Measurements from ENCODE around the gene NSFL1C. TPM values are rescaled to one million over a fixed set of nuclear protein-coding genes. Genes with fewer than 3 reads are reported as not detected.

Gene NSFL1C
- total and polyA plus RNA-seq, 3 donors from 2014 or later = 61.8 to 107 (median 63.9) TPM

DNA sequence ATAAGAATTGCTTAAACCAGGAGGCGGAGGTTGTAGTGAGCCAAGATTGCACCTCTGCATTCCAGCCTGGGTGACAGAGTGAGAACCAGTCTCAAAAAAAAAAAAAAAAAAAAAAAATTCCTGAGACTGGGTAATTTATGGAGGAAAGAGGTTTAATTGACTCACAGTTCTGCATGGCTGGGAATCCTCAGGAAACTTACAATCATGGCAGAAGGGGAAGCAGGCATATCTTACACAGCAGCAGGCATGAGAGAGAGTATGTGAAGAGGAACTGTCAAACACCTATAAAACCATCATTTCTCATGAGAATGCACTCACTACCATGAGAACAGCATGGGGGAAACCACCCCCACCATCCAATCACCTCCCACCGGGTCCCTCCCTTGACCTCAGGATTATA, 72.0 kb downstream of the NSFL1C start:
- TF ChIP-seq CTCF (IDR thresholded peaks at IDR 0.05) = no peak
- no peak for TF ChIP-seq POLR2A (IDR thresholded peaks at IDR 0.05)
- intact Hi-C loops (cut with DNase I; ENCODE audit: low total_unique reads) = loop anchor here (5.0 kb wide), 1 partner anchor 67 kb away; the partner anchor contains the start of gene SDCBP2
- no peaks in the 10 kb centered on the region for H3K36me3 ChIP-seq (ENCODE audit: low read depth, missing control alignments)
- no peaks in the 10 kb centered on the region for H3K27me3 ChIP-seq
- H3K9me3 ChIP-seq = no peaks in the 10 kb centered on the region
- H3K27ac ChIP-seq = no peak overlapping the region
- peaks cover 28% of the 10 kb centered on the region for H3K4me1 ChIP-seq
- DNase-seq = no peak
- 78 to 82% methylated on average over 2 of the region's 2 CpGs for WGBS, 2 donors
- H3K4me3 ChIP-seq = no peak overlapping the region

GRCh38 chr20:1393507-1393882, 73.2 kb downstream of the NSFL1C start:
- no peaks in the 10 kb centered on the region for H3K9me3 ChIP-seq
- WGBS, 2 donors = 42 to 50% methylated on average over 7 of the region's 7 CpGs

GRCh38 chr20:1392693-1393506, 73.7 kb downstream of the NSFL1C start, which contains the start of gene FKBP1A:
Gene FKBP1A (minus strand): TSS chr20:1393054. CDS start chr20:1392998, 56 bp downstream.
- TF ChIP-seq CTCF (IDR thresholded peaks at IDR 0.05) (peak in 1 of 3 experiments; percentile 41), POLR2A (IDR thresholded peaks at IDR 0.05) (peak; percentile 39)
- WGBS, 2 donors = 1 to 10% methylated on average over 2 to 45 of the region's 79 CpGs
- peak; percentile 93 for DNase-seq
- intact Hi-C loops (cut with DNase I; ENCODE audit: low total_unique reads) = loop anchor here (5.0 kb wide), 1 partner anchor 66 kb away; the partner anchor contains the start of gene SDCBP2
- H3K27me3 ChIP-seq = no peaks in the 10 kb centered on the region
- H3K36me3 ChIP-seq (ENCODE audit: low read depth, missing control alignments) = no peaks in the 10 kb centered on the region
- H3K27ac ChIP-seq = peak within 1 kb of the TSS; percentile 73 to 86
- no peaks in the 10 kb centered on the region for H3K9me3 ChIP-seq
- H3K4me1 ChIP-seq = peaks cover 35% of the 10 kb centered on the region
- peak within 1 kb of the TSS; percentile 90 to 95 for H3K4me3 ChIP-seq

More at GRCh38 chr20:1393507-1393882, 73.2 kb downstream of the NSFL1C start:
- peak overlapping the region in 1 of 2 donors; percentile 86 for H3K27ac ChIP-seq
- TF ChIP-seq CTCF (IDR thresholded peaks at IDR 0.05) (no peak), POLR2A (IDR thresholded peaks at IDR 0.05) (no peak)
- DNase-seq = no peak
- H3K36me3 ChIP-seq (ENCODE audit: low read depth, missing control alignments) = no peaks in the 10 kb centered on the region
- peaks cover 35% of the 10 kb centered on the region for H3K4me1 ChIP-seq
- intact Hi-C loops (cut with DNase I; ENCODE audit: low total_unique reads) = loop anchor here (5.0 kb wide), 1 partner anchor 66 kb away; the partner anchor contains the start of gene SDCBP2
- H3K27me3 ChIP-seq = no peaks in the 10 kb centered on the region
- peak overlapping the region; percentile 90 to 95 for H3K4me3 ChIP-seq

DNA sequence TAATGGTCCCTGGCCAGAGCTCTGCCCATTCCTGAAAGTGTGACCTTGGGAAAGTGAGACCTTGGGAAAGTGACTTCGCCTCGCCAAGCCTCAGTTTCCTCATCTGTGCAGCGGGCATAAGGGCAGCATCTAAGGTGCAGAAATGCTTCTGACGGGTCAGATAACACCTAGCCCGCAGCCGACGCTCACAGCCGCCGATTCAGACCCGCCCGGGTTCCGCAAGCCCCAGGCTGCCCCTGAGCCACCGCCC, 74.3 kb downstream of the NSFL1C start:
- peak overlapping the region; percentile 90 to 95 for H3K4me3 ChIP-seq
- 0% methylated on average over 12 of the region's 13 CpGs; no CpG with 5 or more reads in 1 of the 2 donors for WGBS, 2 donors
- intact Hi-C loops (cut with DNase I; ENCODE audit: low total_unique reads) = loop anchor here (5.0 kb wide), 1 partner anchor 65 kb away; the partner anchor contains the start of gene SDCBP2
- no peaks in the 10 kb centered on the region for H3K27me3 ChIP-seq
- no peak for TF ChIP-seq POLR2A (IDR thresholded peaks at IDR 0.05)
- no peak for TF ChIP-seq CTCF (IDR thresholded peaks at IDR 0.05)
- peaks cover 35% of the 10 kb centered on the region for H3K4me1 ChIP-seq
- no peaks in the 10 kb centered on the region for H3K36me3 ChIP-seq (ENCODE audit: low read depth, missing control alignments)
- peak overlapping the region; percentile 73 to 86 for H3K27ac ChIP-seq
- no peaks in the 10 kb centered on the region for H3K9me3 ChIP-seq
- DNase-seq = no peak

Other genes with a start within 250 kb of the NSFL1C start
- 10 to 100 TPM in 1 of 2 donors, 1 to 10 TPM in 1; 7.5 to 13.7 TPM for gene RAD21L1, start 240.8 kb downstream of the NSFL1C start, total RNA-seq
- gene RAD21L1, start 240.8 kb downstream of the NSFL1C start, polyA plus RNA-seq (ENCODE audit: insufficient read depth, low read depth, low replicate concordance) = 12.1 TPM
- 10 to 100 TPM in 1 of 2 donors, 1 to 10 TPM in 1; 9.0 to 10.4 TPM for gene SNPH, start 200.6 kb downstream of the NSFL1C start, total RNA-seq
- gene SNPH, start 200.6 kb downstream of the NSFL1C start, polyA plus RNA-seq (ENCODE audit: insufficient read depth, low read depth, low replicate concordance) = 4.2 TPM
- gene SDCBP2, start 137.7 kb downstream of the NSFL1C start, total RNA-seq = 1 to 10 TPM; 5.5 to 6.4 TPM
- gene SDCBP2, start 137.7 kb downstream of the NSFL1C start, polyA plus RNA-seq (ENCODE audit: insufficient read depth, low read depth, low replicate concordance) = 10.9 TPM
- 100 to 1,000 TPM in 1 of 2 donors, 10 to 100 TPM in 1; 90.9 to 122 TPM for gene FKBP1A, start 73.8 kb downstream of the NSFL1C start, total RNA-seq
- gene FKBP1A, start 73.8 kb downstream of the NSFL1C start, polyA plus RNA-seq (ENCODE audit: insufficient read depth, low read depth, low replicate concordance) = 182 TPM
- 1 to 10 TPM in 1 of 2 donors, under 1 TPM in 1; 0.63 to 3.3 TPM for gene SIRPB2, start 24.6 kb upstream of the NSFL1C start, total RNA-seq
- 1.5 TPM for gene SIRPB2, start 24.6 kb upstream of the NSFL1C start, polyA plus RNA-seq (ENCODE audit: insufficient read depth, low read depth, low replicate concordance)
- 10 to 100 TPM; 19.1 to 46.7 TPM for gene SIRPD, start 90.9 kb upstream of the NSFL1C start, total RNA-seq
- gene SIRPD, start 90.9 kb upstream of the NSFL1C start, polyA plus RNA-seq (ENCODE audit: insufficient read depth, low read depth, low replicate concordance) = 91.3 TPM
- 1 to 10 TPM in 1 of 2 donors, not detected in 1; 1.9 TPM for gene SIRPB1, start 153.2 kb upstream of the NSFL1C start, total RNA-seq
- gene SIRPB1, start 153.2 kb upstream of the NSFL1C start, polyA plus RNA-seq (ENCODE audit: insufficient read depth, low read depth, low replicate concordance) = 0.84 TPM
- 1 to 10 TPM; 1.1 to 3.4 TPM for gene SIRPG, start 190.9 kb upstream of the NSFL1C start, total RNA-seq
- 13.9 TPM for gene SIRPG, start 190.9 kb upstream of the NSFL1C start, polyA plus RNA-seq (ENCODE audit: insufficient read depth, low read depth, low replicate concordance)